Suprapubic skin (tissue), 4 donors: ENCODE results near the gene ASB4.

Source experiments
- POLR2A ChIP-seq, 2 donors: fragments of 450-650 bp; IDR thresholded peaks; one replicate each; pipeline ENCODE4 v1.6.1; 2017; ENCODE audit warnings: antibody characterized with exemption in 2 of 2, mild to moderate bottlenecking in 2 of 2, moderate library complexity in 2 of 2
- POLR2AphosphoS5 ChIP-seq, 3 donors: sonication (generic); formaldehyde crosslinking; IDR thresholded peaks; one replicate each; pipeline ENCODE4 v1.6.1; 2017; ENCODE audit warnings: antibody characterized with exemption in 3 of 3
- TF ChIP-seq, protein P1 (sequence below), 2 donors: fragments of 200-600 bp in 1 of 2; fragments of 450-650 bp in 1 of 2; sonication (generic) in 1 of 2; IDR thresholded peaks; one replicate each; pipeline ENCODE4 v1.5.1; 2016 to 2019; ENCODE audit warnings: antibody characterized with exemption in 2 of 2, mild to moderate bottlenecking in 1 of 2, moderate library complexity in 1 of 2

DNA sequence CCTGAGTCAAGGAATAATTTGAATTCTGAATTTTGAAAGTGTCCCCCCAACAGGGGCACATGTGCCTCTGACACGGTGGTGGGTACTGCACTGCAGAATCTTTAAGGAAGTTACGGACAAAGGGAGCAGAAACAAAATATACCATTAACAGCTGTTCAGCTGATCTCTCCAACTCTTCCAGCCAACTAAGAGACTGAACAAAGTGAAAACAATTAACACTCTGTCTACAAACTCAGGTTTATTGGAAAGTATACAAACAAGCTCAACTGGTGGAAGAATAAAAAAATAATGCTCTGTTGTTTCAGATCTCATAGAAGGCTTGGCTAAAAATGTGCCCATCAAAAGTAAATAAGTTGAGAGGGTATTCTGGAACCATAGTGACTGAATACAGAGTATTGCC lies 34.4 kb downstream of the ASB4 start:
- TF ChIP-seq, protein P1, sequence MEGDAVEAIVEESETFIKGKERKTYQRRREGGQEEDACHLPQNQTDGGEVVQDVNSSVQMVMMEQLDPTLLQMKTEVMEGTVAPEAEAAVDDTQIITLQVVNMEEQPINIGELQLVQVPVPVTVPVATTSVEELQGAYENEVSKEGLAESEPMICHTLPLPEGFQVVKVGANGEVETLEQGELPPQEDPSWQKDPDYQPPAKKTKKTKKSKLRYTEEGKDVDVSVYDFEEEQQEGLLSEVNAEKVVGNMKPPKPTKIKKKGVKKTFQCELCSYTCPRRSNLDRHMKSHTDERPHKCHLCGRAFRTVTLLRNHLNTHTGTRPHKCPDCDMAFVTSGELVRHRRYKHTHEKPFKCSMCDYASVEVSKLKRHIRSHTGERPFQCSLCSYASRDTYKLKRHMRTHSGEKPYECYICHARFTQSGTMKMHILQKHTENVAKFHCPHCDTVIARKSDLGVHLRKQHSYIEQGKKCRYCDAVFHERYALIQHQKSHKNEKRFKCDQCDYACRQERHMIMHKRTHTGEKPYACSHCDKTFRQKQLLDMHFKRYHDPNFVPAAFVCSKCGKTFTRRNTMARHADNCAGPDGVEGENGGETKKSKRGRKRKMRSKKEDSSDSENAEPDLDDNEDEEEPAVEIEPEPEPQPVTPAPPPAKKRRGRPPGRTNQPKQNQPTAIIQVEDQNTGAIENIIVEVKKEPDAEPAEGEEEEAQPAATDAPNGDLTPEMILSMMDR (IDR thresholded peaks at IDR 0.05): no peak
- TF ChIP-seq POLR2AphosphoS5 (IDR thresholded peaks at IDR 0.05) (no peak), POLR2A (IDR thresholded peaks at IDR 0.05) (no peak)
